T-helper 2 cell treated with Interferon-gamma antibody and Interleukin-4, amounts not matched to agents 5 μg/mL and 100 μg/mL, for 36 hours (primary cell): ENCODE data around the gene SLC6A18.

ENCODE experiments used
- DNase-seq: peaks from one replicate; pipeline ENCODE4 v3.0.0; 2021; ENCODE audit warnings: low spot score
- H3K27ac Mint-ChIP-seq: one replicate; pipeline ENCODE4 v1.8.0; 2021; ENCODE audit warnings: mild to moderate bottlenecking, mixed read lengths
- H3K27me3 Mint-ChIP-seq: one replicate; pipeline ENCODE4 v1.8.0; 2021; ENCODE audit warnings: low read depth, mixed read lengths
- H3K36me3 Mint-ChIP-seq: one replicate; pipeline ENCODE4 v1.8.0; 2021; ENCODE audit warnings: low read depth, mixed read lengths
- H3K4me1 Mint-ChIP-seq: one replicate; pipeline ENCODE4 v1.8.0; 2021; ENCODE audit warnings: low read depth, mixed read lengths
- H3K4me3 Mint-ChIP-seq: one replicate; pipeline ENCODE4 v1.8.0; 2022; ENCODE audit warnings: mild to moderate bottlenecking, moderate library complexity, mixed read lengths
- H3K9me3 Mint-ChIP-seq: one replicate; pipeline ENCODE4 v1.8.0; 2021; ENCODE audit warnings: mixed read lengths

SLC6A18 gene

DNA sequence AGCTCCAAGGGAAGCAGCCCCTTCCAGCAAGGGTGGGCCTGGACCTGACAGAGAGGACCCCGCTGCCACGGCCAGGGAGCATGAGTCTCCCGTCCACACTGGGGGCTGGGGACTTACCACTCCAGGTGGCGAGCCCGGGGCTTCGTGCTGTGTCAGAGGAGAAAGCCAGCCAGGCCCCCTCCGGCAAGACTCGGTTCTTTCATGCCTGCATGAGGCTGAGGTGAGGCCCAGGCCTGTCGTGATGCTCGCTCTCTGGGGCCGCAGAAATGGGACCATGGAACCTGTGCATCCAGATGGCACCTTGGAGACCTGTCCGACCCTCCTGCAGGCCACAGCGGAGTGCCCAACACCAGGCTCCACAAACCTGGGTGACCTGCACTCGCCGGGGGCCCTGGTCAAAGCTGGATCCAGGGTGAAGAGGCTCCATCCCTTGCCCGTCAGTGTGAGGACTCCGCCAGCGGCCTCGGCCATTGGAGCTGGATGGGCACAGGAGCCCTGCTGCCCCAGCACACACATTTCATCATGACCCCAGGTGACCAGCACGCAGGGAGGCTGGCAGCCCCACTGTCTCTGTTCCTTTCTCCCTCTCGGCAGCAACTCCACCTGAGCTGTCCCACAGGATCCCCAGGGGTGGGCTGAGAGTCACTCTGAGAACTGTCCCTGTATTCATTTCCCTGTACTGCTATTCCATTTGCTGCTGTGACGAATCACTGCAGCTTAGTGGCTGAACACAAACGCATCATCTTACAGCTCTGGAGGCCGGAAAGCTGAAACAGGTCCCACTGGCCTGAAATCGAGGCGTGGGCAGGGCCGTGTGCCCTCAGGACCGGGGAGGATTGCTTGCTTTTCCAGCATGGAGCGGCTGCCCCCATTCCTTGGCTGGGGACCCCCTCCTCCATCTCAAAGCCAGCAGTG is 24.4 kb downstream of the SLC6A18 start:
- Mint-ChIP-seq H3K36me3 (no peaks in the 10 kb centered on the region), H3K9me3 (no peaks in the 10 kb centered on the region), H3K4me1 (peaks cover 7% of the 10 kb centered on the region), H3K27me3 (peaks cover 6% of the 10 kb centered on the region), H3K27ac (no peak overlapping the region), H3K4me3 (no peak overlapping the region)
- DNase-seq, result no peak

DNA sequence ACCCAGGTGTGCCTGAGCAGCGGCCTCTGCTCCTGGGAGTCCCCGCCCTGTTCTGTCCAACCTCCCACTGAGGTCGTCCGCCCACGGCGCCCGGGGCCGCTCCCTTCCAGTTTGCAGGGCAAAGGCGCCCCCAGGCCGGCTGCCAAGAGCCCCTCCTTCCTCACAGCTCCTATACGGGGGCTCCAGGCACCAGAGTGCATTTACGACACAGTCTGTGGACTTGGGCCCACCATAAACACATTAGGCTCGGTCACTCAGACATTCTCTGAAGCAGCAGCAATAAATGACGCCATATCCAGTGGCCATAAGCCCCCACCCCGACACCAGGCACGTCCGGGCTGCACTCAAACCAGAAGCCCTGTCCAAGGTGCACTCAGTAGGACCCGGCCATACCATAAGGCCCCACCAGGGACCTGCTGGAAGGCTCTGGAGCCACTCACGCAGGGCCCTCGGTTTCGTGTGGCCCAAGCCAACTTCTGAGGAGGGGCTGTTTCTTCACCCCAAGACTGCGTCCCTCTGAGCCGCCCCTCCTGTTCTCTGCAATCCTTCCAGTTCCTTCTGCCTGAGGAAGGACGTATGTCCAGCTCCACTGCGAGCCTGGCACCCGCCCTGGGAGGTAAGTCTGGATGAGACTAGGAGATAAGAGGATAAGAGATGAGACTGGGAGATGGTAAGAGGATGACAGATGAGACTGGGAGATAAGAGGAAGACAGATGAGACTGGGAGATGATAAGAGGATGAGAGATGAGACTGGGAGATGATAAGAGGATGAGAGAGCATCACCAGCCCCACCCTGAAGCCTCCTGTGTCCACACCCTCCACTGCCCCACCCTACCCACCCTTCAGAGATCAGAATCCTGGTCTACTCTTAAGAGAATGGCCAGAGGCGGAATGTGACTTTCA is 26.7 kb downstream of the SLC6A18 start:
- no peaks in the 10 kb centered on the region for H3K9me3 Mint-ChIP-seq
- peaks cover 22% of the 10 kb centered on the region for H3K4me1 Mint-ChIP-seq
- H3K36me3 Mint-ChIP-seq, result no peaks in the 10 kb centered on the region
- DNase-seq, result no peak
- H3K27ac Mint-ChIP-seq, result peak overlapping the region; percentile 22
- H3K27me3 Mint-ChIP-seq, result peaks cover 3% of the 10 kb centered on the region
- H3K4me3 Mint-ChIP-seq, result no peak overlapping the region

DNA sequence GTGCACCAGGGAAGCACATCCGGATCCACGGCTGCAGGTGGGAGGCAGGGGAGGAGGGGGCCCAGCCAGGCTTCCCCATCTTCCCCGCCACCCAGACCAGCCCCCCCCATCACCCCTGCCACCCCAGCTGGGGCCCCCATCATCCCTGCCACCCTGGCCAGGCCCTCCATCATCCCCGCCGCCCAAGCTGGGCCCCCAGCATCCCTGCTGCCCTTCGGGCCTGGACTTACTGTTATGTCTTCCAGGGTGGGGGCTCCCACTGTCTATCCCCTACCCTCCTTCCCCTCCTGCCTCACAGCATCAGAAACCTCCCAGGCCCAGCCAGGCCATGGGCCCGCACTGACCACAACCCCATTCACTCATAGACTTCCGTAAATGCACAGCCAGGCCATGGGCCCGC is 27.5 kb downstream of the SLC6A18 start:
- H3K9me3 Mint-ChIP-seq, result no peaks in the 10 kb centered on the region
- DNase-seq, result no peak
- no peak overlapping the region for H3K27ac Mint-ChIP-seq
- peaks cover 22% of the 10 kb centered on the region for H3K4me1 Mint-ChIP-seq
- no peaks in the 10 kb centered on the region for H3K27me3 Mint-ChIP-seq
- H3K4me3 Mint-ChIP-seq, result no peak overlapping the region
- H3K36me3 Mint-ChIP-seq, result no peaks in the 10 kb centered on the region

GRCh38 chr5:1253456-1254105 is 28.4 kb downstream of the SLC6A18 start:
- H3K27me3 Mint-ChIP-seq, result no peaks in the 10 kb centered on the region
- no peak overlapping the region for H3K4me3 Mint-ChIP-seq
- H3K4me1 Mint-ChIP-seq, result peaks cover 22% of the 10 kb centered on the region
- H3K36me3 Mint-ChIP-seq, result no peaks in the 10 kb centered on the region
- no peaks in the 10 kb centered on the region for H3K9me3 Mint-ChIP-seq
- DNase-seq, result no peak
- no peak overlapping the region for H3K27ac Mint-ChIP-seq

GRCh38 chr5:1254196-1254595 is 29.0 kb downstream of the SLC6A18 start:
- DNase-seq, result no peak
- no peaks in the 10 kb centered on the region for H3K27me3 Mint-ChIP-seq
- H3K36me3 Mint-ChIP-seq, result no peaks in the 10 kb centered on the region
- no peak overlapping the region for H3K4me3 Mint-ChIP-seq
- H3K4me1 Mint-ChIP-seq, result peaks cover 22% of the 10 kb centered on the region
- no peak overlapping the region for H3K27ac Mint-ChIP-seq
- H3K9me3 Mint-ChIP-seq, result no peaks in the 10 kb centered on the region

DNA sequence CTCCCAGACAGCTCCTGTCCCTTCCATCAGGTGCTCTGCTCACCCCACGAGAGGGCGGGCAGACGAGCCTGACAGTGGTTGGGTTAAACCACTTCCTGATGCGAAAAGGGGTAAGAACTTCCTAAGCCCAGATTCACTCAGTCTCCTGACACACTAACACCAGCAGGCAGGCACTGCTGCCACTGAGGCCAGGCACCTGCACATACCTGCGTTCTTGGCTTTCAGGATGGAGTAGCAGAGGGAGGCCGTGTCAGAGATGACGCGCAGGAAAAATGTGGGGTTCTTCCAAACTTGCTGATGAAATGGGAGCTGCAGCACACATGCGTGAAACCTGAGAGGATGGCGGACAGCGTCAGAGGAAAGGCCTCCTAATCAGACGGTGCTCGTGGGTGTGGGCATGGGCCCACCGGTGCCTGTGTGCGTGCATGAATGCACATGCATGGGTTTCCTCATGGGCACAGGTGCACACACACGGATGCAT is 29.9 kb downstream of the SLC6A18 start:
- Mint-ChIP-seq H3K4me1 (peaks cover 22% of the 10 kb centered on the region), H3K27me3 (no peaks in the 10 kb centered on the region), H3K4me3 (peak overlapping the region; percentile 74), H3K9me3 (no peaks in the 10 kb centered on the region), H3K36me3 (no peaks in the 10 kb centered on the region), H3K27ac (peak overlapping the region; percentile 70)
- DNase-seq, result peak; percentile 26

DNA sequence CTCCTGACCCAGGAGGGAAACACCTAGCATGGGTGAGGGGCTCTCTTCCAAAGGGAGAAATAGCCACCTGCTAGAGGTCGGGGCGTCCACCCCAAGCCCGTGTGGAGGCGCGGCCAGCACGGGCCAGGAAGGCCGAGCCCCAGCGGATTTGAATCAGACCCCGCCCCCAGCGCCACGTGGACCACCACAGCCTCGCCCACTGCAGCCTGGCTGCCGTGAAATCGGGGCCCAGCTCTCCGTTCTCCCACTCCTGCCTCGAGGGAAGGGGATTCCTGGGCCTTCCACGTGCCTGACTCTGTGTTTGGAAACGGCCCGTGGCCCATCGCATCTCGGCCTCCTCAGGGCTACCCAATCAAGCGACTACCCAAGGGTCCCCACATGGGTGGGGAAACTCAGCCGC is 31.6 kb downstream of the SLC6A18 start:
- Mint-ChIP-seq H3K27ac (no peak overlapping the region), H3K9me3 (no peaks in the 10 kb centered on the region), H3K4me3 (no peak overlapping the region), H3K27me3 (no peaks in the 10 kb centered on the region), H3K4me1 (peaks cover 22% of the 10 kb centered on the region), H3K36me3 (no peaks in the 10 kb centered on the region)
- DNase-seq, result no peak

DNA sequence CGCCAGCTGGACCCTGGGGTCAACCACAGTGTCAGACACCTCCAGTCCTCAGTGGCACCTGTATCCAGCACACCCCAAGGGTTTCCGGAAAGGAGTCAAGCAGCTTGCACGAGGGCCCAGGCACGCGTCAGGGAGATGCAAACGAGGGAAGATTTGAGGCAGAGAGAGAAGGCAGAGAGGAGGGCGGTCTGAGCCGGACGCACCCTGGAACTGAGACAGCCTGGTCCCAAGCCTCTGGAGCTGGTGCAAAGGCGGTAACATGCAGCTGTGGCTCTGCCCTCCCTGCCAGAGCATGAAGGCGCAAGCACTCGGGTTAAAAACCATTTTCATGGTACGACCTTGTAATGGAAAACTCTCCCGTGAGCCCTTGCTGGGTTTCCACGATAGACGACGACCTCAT is 32.2 kb downstream of the SLC6A18 start:
- Mint-ChIP-seq H3K36me3 (no peaks in the 10 kb centered on the region), H3K27ac (no peak overlapping the region), H3K27me3 (no peaks in the 10 kb centered on the region), H3K9me3 (no peaks in the 10 kb centered on the region), H3K4me3 (no peak overlapping the region), H3K4me1 (peaks cover 20% of the 10 kb centered on the region)
- no peak for DNase-seq

DNA sequence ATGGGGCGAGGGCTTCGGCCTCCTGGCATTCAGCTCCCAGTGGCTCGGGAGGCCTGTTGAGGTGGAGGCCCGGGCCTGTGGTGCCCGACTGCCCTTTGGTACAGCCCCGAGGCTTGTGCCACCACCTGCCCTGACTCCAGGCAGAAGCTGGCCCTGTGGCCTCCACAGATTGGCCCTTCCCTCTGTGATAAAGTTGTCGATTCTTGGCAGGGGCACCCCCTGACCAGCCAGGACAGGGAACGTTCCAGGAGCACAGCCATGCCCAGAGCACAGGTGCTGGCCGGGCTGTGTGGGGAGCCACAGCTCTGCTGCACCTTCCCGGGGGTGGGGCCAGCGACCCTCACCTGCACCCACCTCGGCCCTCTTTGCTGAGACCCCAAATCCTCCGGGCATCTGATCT is 32.7 kb downstream of the SLC6A18 start:
- Mint-ChIP-seq H3K36me3 (no peaks in the 10 kb centered on the region), H3K9me3 (no peaks in the 10 kb centered on the region), H3K4me3 (no peak overlapping the region), H3K4me1 (peaks cover 19% of the 10 kb centered on the region), H3K27me3 (no peaks in the 10 kb centered on the region), H3K27ac (no peak overlapping the region)
- DNase-seq, result no peak

DNA sequence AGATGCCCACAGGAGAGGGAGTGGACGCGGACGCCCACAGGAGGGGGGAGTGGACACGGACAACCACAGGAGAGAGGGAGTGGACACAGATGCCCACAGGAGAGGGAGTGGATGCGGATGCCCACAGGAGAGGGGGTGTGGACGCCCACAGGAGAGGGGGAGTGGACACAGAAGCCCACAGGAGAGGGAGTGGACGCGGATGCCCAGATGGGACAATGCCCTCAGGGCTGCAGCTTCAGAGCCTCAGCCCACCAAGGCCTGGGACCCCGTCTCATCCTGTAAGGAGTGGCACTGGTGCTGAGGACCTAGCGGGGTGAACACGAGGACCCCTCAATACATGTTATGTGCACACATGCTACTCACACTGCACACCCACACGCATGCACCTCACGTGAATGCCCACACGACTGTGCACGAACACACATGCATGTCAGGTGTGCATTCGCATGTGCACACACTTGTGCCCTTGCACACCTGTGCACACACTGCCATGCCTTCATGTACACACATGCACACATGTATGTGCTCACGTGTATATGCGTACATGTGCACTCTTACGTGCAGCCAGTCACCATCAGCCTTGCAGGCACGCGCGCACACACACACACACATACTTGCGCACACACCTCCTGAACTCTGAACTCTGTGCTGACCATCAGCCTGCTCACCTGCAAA is 34.8 kb downstream of the SLC6A18 start:
- H3K27me3 Mint-ChIP-seq, result no peaks in the 10 kb centered on the region
- no peak overlapping the region for H3K27ac Mint-ChIP-seq
- no peak overlapping the region for H3K4me3 Mint-ChIP-seq
- H3K9me3 Mint-ChIP-seq, result no peaks in the 10 kb centered on the region
- H3K4me1 Mint-ChIP-seq, result peaks cover 12% of the 10 kb centered on the region
- DNase-seq, result no peak
- H3K36me3 Mint-ChIP-seq, result no peaks in the 10 kb centered on the region

DNA sequence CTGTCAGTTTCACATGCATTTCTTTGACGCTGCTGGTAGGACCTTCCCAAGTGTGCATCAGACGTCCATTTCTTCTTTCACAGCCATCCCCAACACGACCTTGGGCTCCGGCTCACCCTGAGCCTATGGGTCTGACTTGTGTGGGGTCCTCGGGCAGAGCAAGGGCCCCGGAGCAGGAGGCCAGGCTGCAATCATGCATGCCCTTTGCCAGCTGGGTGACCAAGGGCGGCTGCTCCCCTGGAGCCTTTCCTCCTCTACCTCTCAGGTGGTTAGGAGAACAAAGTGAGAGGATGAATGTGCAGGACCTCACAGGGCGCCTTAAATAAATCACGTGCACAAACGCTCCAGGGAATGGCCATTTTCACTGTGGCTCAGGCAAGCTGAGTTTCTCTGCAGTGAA is 36.5 kb downstream of the SLC6A18 start:
- Mint-ChIP-seq H3K27me3 (no peaks in the 10 kb centered on the region), H3K4me1 (no peaks in the 10 kb centered on the region), H3K9me3 (no peaks in the 10 kb centered on the region), H3K4me3 (no peak overlapping the region), H3K27ac (no peak overlapping the region), H3K36me3 (peaks cover 2% of the 10 kb centered on the region)
- no peak for DNase-seq

GRCh38 chr5:1262381-1262780 is 37.2 kb downstream of the SLC6A18 start:
- Mint-ChIP-seq H3K27ac (no peak overlapping the region), H3K36me3 (peaks cover 2% of the 10 kb centered on the region), H3K27me3 (no peaks in the 10 kb centered on the region), H3K4me1 (no peaks in the 10 kb centered on the region), H3K9me3 (no peaks in the 10 kb centered on the region), H3K4me3 (no peak overlapping the region)
- DNase-seq, result no peak

DNA sequence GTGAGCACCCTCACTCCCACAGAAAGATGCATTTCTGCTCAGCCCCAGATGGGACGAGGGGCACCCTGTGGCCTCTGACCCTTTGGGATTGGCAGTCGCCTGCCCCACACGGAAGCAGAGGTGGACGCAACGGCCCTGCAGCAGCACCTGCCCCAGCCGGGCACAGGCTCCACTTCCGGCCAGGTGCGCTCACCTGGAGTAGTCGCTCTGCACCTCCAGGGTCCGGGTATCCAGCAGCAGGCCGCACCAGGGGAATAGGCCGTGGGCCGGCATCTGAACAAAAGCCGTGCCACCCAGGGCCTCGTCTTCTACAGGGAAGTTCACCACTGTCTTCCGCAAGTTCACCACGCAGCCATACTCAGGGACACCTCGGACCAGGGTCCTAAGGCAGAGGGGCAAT is 39.0 kb downstream of the SLC6A18 start:
- Mint-ChIP-seq H3K4me1 (peaks cover 8% of the 10 kb centered on the region), H3K27ac (no peak overlapping the region), H3K4me3 (no peak overlapping the region), H3K27me3 (no peaks in the 10 kb centered on the region), H3K9me3 (no peaks in the 10 kb centered on the region), H3K36me3 (peaks cover 5% of the 10 kb centered on the region)
- DNase-seq, result no peak
